Astrocyte (in vitro differentiated cells and primary cell): ENCODE data around the gene C19orf38. TPM values are rescaled to one million over a fixed set of nuclear protein-coding genes. Genes with fewer than 3 reads are reported as not detected.
A peak's percentile ranks its signal among the peaks of the same experiment; 100 is the strongest.

Experiments
- DNase-seq: peaks from one replicate; pipeline ENCODE4 v3.0.0-alpha.2; 2010; ENCODE audit warnings: low read depth
- FAIRE-seq: peaks from 2 replicates; lab custom pipeline; 2011; peaks lifted over from hg19 to GRCh38; lab: Jason Lieb, UNC
- H2AFZ ChIP-seq: 2 replicates; pipeline ENCODE4 v1.6.0; 2012; ENCODE audit warnings: low read depth, low read length, inconsistent platforms
- H3K27ac ChIP-seq: 2 replicates; pipeline ENCODE4 v1.5.1; 2011; ENCODE audit warnings: low read depth, low read length, inconsistent platforms
- H3K27me3 ChIP-seq: 2 replicates; pipeline ENCODE4 v1.6.0; 2011; ENCODE audit warnings: low read length, inconsistent platforms; ENCODE audit not compliant: insufficient read depth
- H3K36me3 ChIP-seq: 2 replicates; pipeline ENCODE4 v1.5.1; 2011; ENCODE audit warnings: low read length, inconsistent platforms; ENCODE audit not compliant: insufficient read depth
- H3K4me1 ChIP-seq: 2 replicates; pipeline ENCODE4 v1.5.1; 2011; ENCODE audit warnings: low read length, inconsistent platforms; ENCODE audit not compliant: insufficient read depth
- H3K4me2 ChIP-seq: 2 replicates; pipeline ENCODE4 v1.6.0; 2012; ENCODE audit warnings: low read length, inconsistent platforms
- H3K4me3 ChIP-seq: 2 replicates; pipeline ENCODE4 v1.5.1; 2011; ENCODE audit warnings: low read depth, mild to moderate bottlenecking, low read length, inconsistent platforms; ENCODE audit not compliant: insufficient read depth
- H3K79me2 ChIP-seq: 2 replicates; pipeline ENCODE4 v1.6.0; 2012; ENCODE audit warnings: mild to moderate bottlenecking, low read length, inconsistent platforms; ENCODE audit not compliant: insufficient read depth
- H3K9ac ChIP-seq: 2 replicates; pipeline ENCODE4 v1.6.0; 2012; ENCODE audit warnings: mild to moderate bottlenecking, low read length, inconsistent platforms
- H3K9me3 ChIP-seq: 2 replicates; pipeline ENCODE4 v1.5.1; 2012; ENCODE audit warnings: low read depth, mild to moderate bottlenecking, low read length, inconsistent platforms; ENCODE audit not compliant: insufficient read depth
- H4K20me1 ChIP-seq: 2 replicates; pipeline ENCODE4 v1.6.0; 2012; ENCODE audit warnings: low read length, inconsistent platforms; ENCODE audit not compliant: insufficient read depth
- H3K27ac Mint-ChIP-seq: one replicate; pipeline ENCODE4 v1.8.0; 2021; ENCODE audit warnings: mild to moderate bottlenecking, mixed read lengths; ENCODE audit not compliant: unreplicated experiment
- H3K27me3 Mint-ChIP-seq: one replicate; pipeline ENCODE4 v1.8.0; 2021; ENCODE audit warnings: low read depth, mixed read lengths; ENCODE audit not compliant: unreplicated experiment
- H3K36me3 Mint-ChIP-seq: one replicate; pipeline ENCODE4 v1.8.0; 2021; ENCODE audit warnings: low read depth, mixed read lengths; ENCODE audit not compliant: unreplicated experiment
- H3K4me1 Mint-ChIP-seq: one replicate; pipeline ENCODE4 v1.8.0; 2021; ENCODE audit warnings: low read depth, mixed read lengths; ENCODE audit not compliant: unreplicated experiment
- H3K4me3 Mint-ChIP-seq: one replicate; pipeline ENCODE4 v1.8.0; 2021; ENCODE audit warnings: mild to moderate bottlenecking, moderate library complexity, mixed read lengths; ENCODE audit not compliant: unreplicated experiment
- H3K9me3 Mint-ChIP-seq: one replicate; pipeline ENCODE4 v1.8.0; 2021; ENCODE audit warnings: mild to moderate bottlenecking, mixed read lengths; ENCODE audit not compliant: unreplicated experiment
- EZH2 ChIP-seq: IDR thresholded peaks from 2 replicates; pipeline ENCODE4 v1.6.1; 2012; ENCODE audit warnings: mild to moderate bottlenecking, low read length, inconsistent platforms; ENCODE audit not compliant: insufficient read depth
- total RNA-seq: library from RNA; stranded (reverse); gene quantifications from 2 replicates; pipeline ENCODE4 v1.2.1, GENCODE V29; 2021
- TF ChIP-seq, protein P1 (sequence below): IDR thresholded peaks from 2 replicates; pipeline ENCODE4 v1.5.1; 2011; ENCODE audit warnings: low read depth, mild to moderate bottlenecking, inconsistent platforms, low read length, moderate library complexity; ENCODE audit not compliant: insufficient read depth

The C19orf38 gene
- total RNA-seq, 1 donor from 2014 or later, result 0.23 TPM

DNA sequence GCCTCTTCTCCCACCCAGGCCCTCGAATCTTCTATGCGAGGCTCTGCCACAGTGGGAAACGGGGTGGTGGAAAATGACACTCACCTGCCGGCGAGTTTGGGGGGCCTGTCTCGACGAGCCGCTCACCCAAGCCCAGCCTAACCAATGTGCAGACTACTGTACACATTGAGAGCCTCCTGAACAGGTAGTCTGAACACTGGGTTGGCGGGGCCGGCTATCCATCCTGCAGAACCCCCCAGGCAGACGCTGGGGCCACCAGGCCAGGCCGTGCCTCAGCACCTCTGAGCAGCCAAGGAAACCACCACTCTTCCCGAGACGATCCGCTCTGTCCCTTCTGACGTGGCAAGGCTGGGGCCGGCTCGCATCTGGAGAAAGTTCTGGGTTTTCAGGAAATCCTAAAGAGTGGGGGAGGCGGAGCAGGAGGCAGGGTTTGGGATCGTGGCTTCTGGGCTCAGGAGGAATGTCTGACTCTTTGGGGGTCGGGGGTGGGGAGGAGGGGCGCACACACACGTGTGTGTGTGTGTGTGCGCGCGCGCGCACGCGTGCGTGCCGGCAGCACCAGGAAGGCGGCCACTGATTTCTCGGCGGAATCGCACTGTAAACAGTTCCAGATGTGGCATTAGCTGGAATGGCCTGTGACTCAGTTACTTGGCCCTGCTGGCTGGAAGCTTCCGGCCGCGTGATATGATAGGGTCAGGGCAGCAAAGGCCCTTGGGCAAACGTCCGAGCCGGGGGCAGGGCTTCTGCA, 30.8 kb upstream of the C19orf38 start:
- peak overlapping the region; percentile 79 for H3K4me2 ChIP-seq
- no peak overlapping the region for H3K4me3 Mint-ChIP-seq

DNA sequence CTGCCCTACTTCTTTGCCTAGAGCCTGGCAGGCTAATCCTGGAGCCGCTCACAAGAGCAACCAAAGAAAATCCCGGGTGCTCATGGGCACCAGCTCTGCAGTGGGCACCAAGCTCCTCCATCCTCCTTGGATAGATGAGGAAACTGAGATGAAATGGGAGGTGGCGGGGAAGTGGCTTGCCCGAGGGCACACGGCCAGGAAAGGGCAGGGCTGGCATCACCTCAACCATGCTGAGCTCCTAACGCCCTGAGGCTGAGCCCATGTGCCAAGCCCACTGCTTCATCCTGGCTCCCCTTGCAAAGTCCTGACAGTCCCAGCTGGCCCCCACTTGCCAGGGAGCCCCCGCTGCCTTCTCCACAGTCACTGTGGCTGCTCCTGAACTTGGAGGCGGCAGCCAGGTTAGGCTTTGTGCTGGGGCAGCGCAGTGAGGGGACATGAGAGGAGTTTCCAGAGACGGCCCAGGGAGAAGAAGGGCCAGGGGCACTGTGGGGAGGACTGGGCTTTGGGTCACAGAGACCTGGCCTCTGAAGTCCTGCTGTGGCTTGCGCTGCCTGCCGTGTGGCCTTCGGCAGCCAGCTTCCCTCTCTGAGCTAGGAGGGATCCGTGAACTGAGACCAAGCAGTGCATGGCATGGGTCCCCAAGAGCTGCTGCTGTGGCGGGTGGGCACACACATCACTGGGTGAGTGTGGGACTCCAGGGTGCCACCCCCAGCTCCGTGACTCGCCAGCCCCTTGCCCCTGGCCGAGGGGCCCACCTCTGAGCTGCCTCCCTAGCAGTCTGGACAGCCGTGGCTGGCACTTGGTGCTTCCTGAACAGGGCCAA, 29.7 kb upstream of the C19orf38 start:
- H3K9me3 Mint-ChIP-seq, result no peaks in the 10 kb centered on the region
- H3K27ac Mint-ChIP-seq, result no peak overlapping the region
- DNase-seq, result no peak
- Histone ChIP-seq H3K27me3 (no peaks in the 10 kb centered on the region), H3K4me3 (no peak overlapping the region), H3K79me2 (peaks cover 30% of the 10 kb centered on the region), H3K4me2 (peak overlapping the region; percentile 79), H4K20me1 (no peaks in the 10 kb centered on the region), H3K27ac (peak overlapping the region; percentile 76), H3K4me1 (peaks cover 26% of the 10 kb centered on the region), H2AFZ (no peak overlapping the region), H3K36me3 (peaks cover 13% of the 10 kb centered on the region), H3K9me3 (no peaks in the 10 kb centered on the region), H3K9ac (peak overlapping the region; percentile 39)
- FAIRE-seq, result no peak
- no peak for TF ChIP-seq EZH2
- TF ChIP-seq, protein P1, sequence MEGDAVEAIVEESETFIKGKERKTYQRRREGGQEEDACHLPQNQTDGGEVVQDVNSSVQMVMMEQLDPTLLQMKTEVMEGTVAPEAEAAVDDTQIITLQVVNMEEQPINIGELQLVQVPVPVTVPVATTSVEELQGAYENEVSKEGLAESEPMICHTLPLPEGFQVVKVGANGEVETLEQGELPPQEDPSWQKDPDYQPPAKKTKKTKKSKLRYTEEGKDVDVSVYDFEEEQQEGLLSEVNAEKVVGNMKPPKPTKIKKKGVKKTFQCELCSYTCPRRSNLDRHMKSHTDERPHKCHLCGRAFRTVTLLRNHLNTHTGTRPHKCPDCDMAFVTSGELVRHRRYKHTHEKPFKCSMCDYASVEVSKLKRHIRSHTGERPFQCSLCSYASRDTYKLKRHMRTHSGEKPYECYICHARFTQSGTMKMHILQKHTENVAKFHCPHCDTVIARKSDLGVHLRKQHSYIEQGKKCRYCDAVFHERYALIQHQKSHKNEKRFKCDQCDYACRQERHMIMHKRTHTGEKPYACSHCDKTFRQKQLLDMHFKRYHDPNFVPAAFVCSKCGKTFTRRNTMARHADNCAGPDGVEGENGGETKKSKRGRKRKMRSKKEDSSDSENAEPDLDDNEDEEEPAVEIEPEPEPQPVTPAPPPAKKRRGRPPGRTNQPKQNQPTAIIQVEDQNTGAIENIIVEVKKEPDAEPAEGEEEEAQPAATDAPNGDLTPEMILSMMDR, result no peak
- no peaks in the 10 kb centered on the region for H3K27me3 Mint-ChIP-seq
- peaks cover 24% of the 10 kb centered on the region for H3K36me3 Mint-ChIP-seq
- peaks cover 9% of the 10 kb centered on the region for H3K4me1 Mint-ChIP-seq
- no peak overlapping the region for H3K4me3 Mint-ChIP-seq

More for the DNA sequence above, 30.8 kb upstream of the C19orf38 start:
- Histone ChIP-seq H3K36me3 (peaks cover 13% of the 10 kb centered on the region), H3K9me3 (no peaks in the 10 kb centered on the region), H2AFZ (no peak overlapping the region), H4K20me1 (no peaks in the 10 kb centered on the region), H3K4me3 (peak overlapping the region; percentile 57), H3K9ac (peak overlapping the region; percentile 83), H3K4me1 (peaks cover 36% of the 10 kb centered on the region), H3K27ac (peak overlapping the region; percentile 92), H3K79me2 (peaks cover 30% of the 10 kb centered on the region), H3K27me3 (no peaks in the 10 kb centered on the region)
- TF ChIP-seq EZH2, result no peak
- TF ChIP-seq, protein P1, result no peak
- Mint-ChIP-seq H3K36me3 (peaks cover 29% of the 10 kb centered on the region), H3K4me1 (peaks cover 15% of the 10 kb centered on the region), H3K27me3 (no peaks in the 10 kb centered on the region), H3K9me3 (no peaks in the 10 kb centered on the region), H3K27ac (no peak overlapping the region)
- peak; percentile 84 for DNase-seq
- no peak for FAIRE-seq
